ENCODE data around the gene MAK. TPM values are rescaled to one million over a fixed set of nuclear protein-coding genes. Genes with fewer than 3 reads are reported as not detected.
A peak's percentile ranks its signal among the peaks of the same experiment; 100 is the strongest.

The MAK gene
- total RNA-seq, 2 experiments from 2014 or later = 0.47 to 0.73 TPM

- no peaks in the 10 kb centered on the region for H3K9me3 ChIP-seq (ENCODE audit: control insufficient read depth in 1 of 2, insufficient read depth in 1 of 2, low read length in 2 of 2)
- H3K27me3 ChIP-seq (ENCODE audit: control insufficient read depth in 1 of 2, insufficient read depth in 2 of 2, low read length in 2 of 2) = no peaks in the 10 kb centered on the region
- ATAC-seq (ENCODE audit: poor library complexity) = no peak
- TF ChIP-seq CTCF (IDR thresholded peaks at IDR 0.05) = no peak
- Mint-ChIP-seq H3K36me3 (ENCODE audit: low read depth) (peaks cover 6% of the 10 kb centered on the region), H3K4me1 (ENCODE audit: low read depth) (no peaks in the 10 kb centered on the region), H3K9me3 (no peaks in the 10 kb centered on the region), H3K27me3 (no peaks in the 10 kb centered on the region), H3K27ac (no peak overlapping the region), H3K4me3 (no peak overlapping the region)
- ChIA-PET POLR2A (no interaction called here), CTCF (no interaction called here)
- no peak overlapping the region for H3K4me3 ChIP-seq (ENCODE audit: low read length)
- H3K4me1 ChIP-seq (ENCODE audit: insufficient read depth, low read length) = no peaks in the 10 kb centered on the region
- H3K27ac ChIP-seq (ENCODE audit: low read depth in 1 of 2, low read length in 2 of 2) = no peak overlapping the region
- H3K36me3 ChIP-seq (ENCODE audit: insufficient read depth, low read length) = no peaks in the 10 kb centered on the region
- DNase-seq = no peak
- intact Hi-C loops (cut with DNase I, micrococcal nuclease) = no loop called here
These were observed 29.2 kb downstream of the MAK start for GRCh38 chr6:10809098-10809497.

- ATAC-seq (ENCODE audit: poor library complexity) (no peak), DNase-seq (no peak)
- Histone ChIP-seq H3K27ac (ENCODE audit: low read depth in 1 of 2, low read length in 2 of 2) (no peak overlapping the region), H3K4me3 (ENCODE audit: low read length) (no peak overlapping the region), H3K36me3 (ENCODE audit: insufficient read depth, low read length) (no peaks in the 10 kb centered on the region), H3K9me3 (ENCODE audit: control insufficient read depth in 1 of 2, insufficient read depth in 1 of 2, low read length in 2 of 2) (no peaks in the 10 kb centered on the region), H3K4me1 (ENCODE audit: insufficient read depth, low read length) (no peaks in the 10 kb centered on the region), H3K27me3 (ENCODE audit: control insufficient read depth in 1 of 2, insufficient read depth in 2 of 2, low read length in 2 of 2) (no peaks in the 10 kb centered on the region)
- ChIA-PET CTCF (no interaction called here), POLR2A (no interaction called here)
- Mint-ChIP-seq H3K4me1 (ENCODE audit: low read depth) (no peaks in the 10 kb centered on the region), H3K4me3 (no peak overlapping the region), H3K9me3 (no peaks in the 10 kb centered on the region), H3K36me3 (ENCODE audit: low read depth) (peaks cover 6% of the 10 kb centered on the region), H3K27me3 (no peaks in the 10 kb centered on the region), H3K27ac (no peak overlapping the region)
- TF ChIP-seq CTCF (IDR thresholded peaks at IDR 0.05) = no peak
- intact Hi-C loops (cut with DNase I, micrococcal nuclease) = no loop called here
These were observed 30.0 kb downstream of the MAK start for GRCh38 chr6:10808376-10808775.

GRCh38 chr6:10801224-10801848 is 37.0 kb downstream of the MAK start:
- DNase-seq = peak; percentile 34 to 76 (median 54)
- H3K27me3 Mint-ChIP-seq = no peaks in the 10 kb centered on the region
- CTCF ChIA-PET = interaction anchor here (1.0 kb wide), 1 partner anchor 290 kb away, joined by 3 read pairs; no protein-coding TSS in a partner anchor
- peak; percentile 99 for TF ChIP-seq CTCF (IDR thresholded peaks at IDR 0.05)
- POLR2A ChIA-PET = no interaction called here
- Histone ChIP-seq H3K4me3 (ENCODE audit: low read length) (no peak overlapping the region), H3K36me3 (ENCODE audit: insufficient read depth, low read length) (no peaks in the 10 kb centered on the region), H3K27ac (ENCODE audit: low read depth in 1 of 2, low read length in 2 of 2) (no peak overlapping the region), H3K27me3 (ENCODE audit: control insufficient read depth in 1 of 2, insufficient read depth in 2 of 2, low read length in 2 of 2) (no peaks in the 10 kb centered on the region), H3K4me1 (ENCODE audit: insufficient read depth, low read length) (no peaks in the 10 kb centered on the region), H3K9me3 (ENCODE audit: control insufficient read depth in 1 of 2, insufficient read depth in 1 of 2, low read length in 2 of 2) (no peaks in the 10 kb centered on the region)
- no peaks in the 10 kb centered on the region for H3K4me1 Mint-ChIP-seq (ENCODE audit: low read depth)
- no peaks in the 10 kb centered on the region for H3K36me3 Mint-ChIP-seq (ENCODE audit: low read depth)
- ATAC-seq (ENCODE audit: poor library complexity) = peak; percentile 81
- H3K4me3 Mint-ChIP-seq = no peak overlapping the region
- H3K9me3 Mint-ChIP-seq = no peaks in the 10 kb centered on the region
- intact Hi-C loops (cut with DNase I, micrococcal nuclease) = loop anchor here (1.0 to 5.0 kb wide), 3 partner anchors 109 to 323 kb away; partner anchors contain the start of genes C6orf52 (in 1 of the 2) and PAK1IP1 (in 1 of the 2)
- H3K27ac Mint-ChIP-seq = no peak overlapping the region
